ENCODE results near the gene FGF18. TPM values are rescaled to one million over a fixed set of nuclear protein-coding genes. Genes with fewer than 3 reads are reported as not detected.

FGF18 gene
- total RNA-seq, 1 donor from 2014 or later: 0.06 TPM

DNA sequence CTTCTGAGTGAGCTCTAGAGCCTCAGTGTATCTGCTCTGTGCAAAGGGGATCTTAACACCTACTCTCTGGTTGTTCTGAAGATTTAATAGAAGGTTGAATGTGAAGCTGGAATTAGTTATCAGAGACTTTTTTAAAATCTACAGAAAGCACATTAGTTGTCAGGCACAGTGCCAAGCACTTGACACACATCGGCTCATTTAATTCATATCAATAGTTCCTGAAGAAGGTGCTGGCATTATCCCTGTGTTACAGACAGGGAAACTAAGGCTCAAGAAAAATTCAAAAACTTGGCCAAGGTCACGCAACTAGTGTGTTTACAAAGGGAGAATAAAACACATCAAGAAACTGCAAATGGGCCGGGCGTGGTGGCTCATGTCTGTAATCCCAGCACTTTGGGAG is 80.2 kb downstream of the FGF18 start:
- peaks cover 13% of the 10 kb centered on the region for H3K4me1 Mint-ChIP-seq
- no peak overlapping the region for H3K4me3 Mint-ChIP-seq
- no peak overlapping the region for H2AFZ ChIP-seq (replicated peaks)
- peaks cover 2% of the 10 kb centered on the region for H3K9me3 Mint-ChIP-seq
- H3K79me2 ChIP-seq (ENCODE audit: low read depth): no peaks in the 10 kb centered on the region
- no peaks in the 10 kb centered on the region for H4K20me1 ChIP-seq (ENCODE audit: low read depth)
- no peak for DNase-seq (ENCODE audit: low spot score)
- peaks cover 10% of the 10 kb centered on the region for H3K27me3 Mint-ChIP-seq (ENCODE audit: insufficient read depth, low read depth)
- H3K4me2 ChIP-seq: no peak overlapping the region
- H3K36me3 Mint-ChIP-seq: no peaks in the 10 kb centered on the region
- H3K27me3 ChIP-seq: no peaks in the 10 kb centered on the region
- H3K9me3 ChIP-seq (ENCODE audit: low read depth): no peaks in the 10 kb centered on the region
- H3K9ac ChIP-seq: no peak overlapping the region
- H3K4me3 ChIP-seq: no peak overlapping the region
- TF ChIP-seq EZH2 (IDR thresholded peaks at IDR 0.05) (no peak), EZH2phosphoT487 (IDR thresholded peaks at IDR 0.05) (no peak)
- TF ChIP-seq, protein P1, sequence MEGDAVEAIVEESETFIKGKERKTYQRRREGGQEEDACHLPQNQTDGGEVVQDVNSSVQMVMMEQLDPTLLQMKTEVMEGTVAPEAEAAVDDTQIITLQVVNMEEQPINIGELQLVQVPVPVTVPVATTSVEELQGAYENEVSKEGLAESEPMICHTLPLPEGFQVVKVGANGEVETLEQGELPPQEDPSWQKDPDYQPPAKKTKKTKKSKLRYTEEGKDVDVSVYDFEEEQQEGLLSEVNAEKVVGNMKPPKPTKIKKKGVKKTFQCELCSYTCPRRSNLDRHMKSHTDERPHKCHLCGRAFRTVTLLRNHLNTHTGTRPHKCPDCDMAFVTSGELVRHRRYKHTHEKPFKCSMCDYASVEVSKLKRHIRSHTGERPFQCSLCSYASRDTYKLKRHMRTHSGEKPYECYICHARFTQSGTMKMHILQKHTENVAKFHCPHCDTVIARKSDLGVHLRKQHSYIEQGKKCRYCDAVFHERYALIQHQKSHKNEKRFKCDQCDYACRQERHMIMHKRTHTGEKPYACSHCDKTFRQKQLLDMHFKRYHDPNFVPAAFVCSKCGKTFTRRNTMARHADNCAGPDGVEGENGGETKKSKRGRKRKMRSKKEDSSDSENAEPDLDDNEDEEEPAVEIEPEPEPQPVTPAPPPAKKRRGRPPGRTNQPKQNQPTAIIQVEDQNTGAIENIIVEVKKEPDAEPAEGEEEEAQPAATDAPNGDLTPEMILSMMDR (IDR thresholded peaks at IDR 0.05): no peak
- peaks cover 6% of the 10 kb centered on the region for H3K4me1 ChIP-seq
- no peaks in the 10 kb centered on the region for H3K36me3 ChIP-seq
- H3K27ac ChIP-seq: no peak overlapping the region
- no peak overlapping the region for H3K27ac Mint-ChIP-seq
- H3F3A ChIP-seq (ENCODE audit: low read depth): peaks cover 8% of the 10 kb centered on the region

DNA sequence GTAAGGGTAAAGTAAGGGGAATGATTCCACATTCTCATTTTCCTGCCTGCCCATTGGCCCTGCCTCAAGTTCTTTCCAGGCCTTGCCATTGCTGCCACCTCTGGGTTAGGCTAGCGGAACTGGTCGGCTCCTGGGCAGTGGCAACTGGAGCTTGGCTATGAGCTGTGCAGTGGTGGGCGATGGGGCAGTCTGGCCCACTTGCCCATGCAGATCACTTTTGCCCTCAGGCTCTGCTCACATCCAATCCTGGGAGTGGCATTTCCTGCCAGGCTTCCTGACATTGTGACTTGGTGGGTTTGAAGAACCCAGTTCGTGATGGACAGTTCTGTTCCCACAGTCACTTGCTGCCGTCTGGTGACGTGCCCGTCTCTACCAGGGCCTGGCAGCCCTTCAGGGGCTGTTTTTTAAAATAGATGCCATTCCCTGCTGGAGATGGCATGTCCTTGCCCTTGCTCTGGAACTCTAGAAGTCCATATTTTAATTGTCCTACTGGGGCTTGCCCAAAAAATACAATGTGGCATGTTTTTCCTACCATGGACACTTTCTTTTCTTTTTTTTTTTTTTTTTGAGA is 86.1 kb downstream of the FGF18 start:
- H3K4me1 ChIP-seq: no peaks in the 10 kb centered on the region
- no peaks in the 10 kb centered on the region for H3K4me1 Mint-ChIP-seq

DNA sequence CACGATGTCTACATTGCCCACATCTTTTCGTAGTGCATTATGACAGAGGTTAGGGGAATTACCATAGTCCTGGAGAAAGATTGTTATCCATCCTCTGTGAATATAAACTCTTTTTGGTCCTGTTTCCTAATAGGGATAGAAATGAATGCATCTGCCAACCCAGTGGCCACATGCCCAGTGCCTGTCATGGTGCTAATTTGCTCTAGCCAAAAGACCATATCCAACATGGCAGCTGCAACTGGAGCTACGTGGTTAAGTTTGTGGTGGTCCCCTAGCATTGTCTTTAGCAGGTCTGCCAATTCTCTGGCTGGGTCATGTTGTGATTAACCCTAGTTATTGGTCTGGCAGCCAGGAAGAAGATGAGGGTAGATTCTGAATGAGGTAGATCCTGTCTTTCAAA is 87.5 kb downstream of the FGF18 start:
- no peak for DNase-seq (ENCODE audit: low spot score)
- no peak overlapping the region for H3K9ac ChIP-seq
- H3K4me2 ChIP-seq: no peak overlapping the region
- no peaks in the 10 kb centered on the region for H3F3A ChIP-seq (ENCODE audit: low read depth)
- Mint-ChIP-seq H3K36me3 (no peaks in the 10 kb centered on the region), H3K4me1 (no peaks in the 10 kb centered on the region), H3K27ac (peak overlapping the region; percentile 60), H3K4me3 (no peak overlapping the region), H3K27me3 (ENCODE audit: insufficient read depth, low read depth) (peaks cover 8% of the 10 kb centered on the region), H3K9me3 (no peaks in the 10 kb centered on the region)
- no peak for TF ChIP-seq EZH2 (IDR thresholded peaks at IDR 0.05)
- TF ChIP-seq EZH2phosphoT487 (IDR thresholded peaks at IDR 0.05): no peak
- TF ChIP-seq, protein P1 (IDR thresholded peaks at IDR 0.05): no peak
- H3K27me3 ChIP-seq: no peaks in the 10 kb centered on the region
- no peaks in the 10 kb centered on the region for H3K4me1 ChIP-seq
- H3K79me2 ChIP-seq (ENCODE audit: low read depth): no peaks in the 10 kb centered on the region
- no peaks in the 10 kb centered on the region for H3K9me3 ChIP-seq (ENCODE audit: low read depth)
- no peak overlapping the region for H2AFZ ChIP-seq (replicated peaks)
- no peaks in the 10 kb centered on the region for H3K36me3 ChIP-seq
- no peak overlapping the region for H3K27ac ChIP-seq
- no peaks in the 10 kb centered on the region for H4K20me1 ChIP-seq (ENCODE audit: low read depth)
- no peak overlapping the region for H3K4me3 ChIP-seq

More for the DNA sequence above, 86.1 kb downstream of the FGF18 start:
- no peaks in the 10 kb centered on the region for H3K27me3 ChIP-seq
- H3K27ac Mint-ChIP-seq: no peak overlapping the region
- H4K20me1 ChIP-seq (ENCODE audit: low read depth): no peaks in the 10 kb centered on the region
- no peak overlapping the region for H3K4me2 ChIP-seq
- DNase-seq (ENCODE audit: low spot score): no peak
- H3K79me2 ChIP-seq (ENCODE audit: low read depth): no peaks in the 10 kb centered on the region
- H3K9me3 ChIP-seq (ENCODE audit: low read depth): no peaks in the 10 kb centered on the region
- H3K36me3 Mint-ChIP-seq: no peaks in the 10 kb centered on the region
- H3K27ac ChIP-seq: no peak overlapping the region
- no peaks in the 10 kb centered on the region for H3K9me3 Mint-ChIP-seq
- H3K4me3 Mint-ChIP-seq: no peak overlapping the region
- H3F3A ChIP-seq (ENCODE audit: low read depth): no peaks in the 10 kb centered on the region
- H3K9ac ChIP-seq: no peak overlapping the region
- H2AFZ ChIP-seq (replicated peaks): no peak overlapping the region
- no peak overlapping the region for H3K4me3 ChIP-seq
- no peaks in the 10 kb centered on the region for H3K36me3 ChIP-seq
- peaks cover 9% of the 10 kb centered on the region for H3K27me3 Mint-ChIP-seq (ENCODE audit: insufficient read depth, low read depth)
- no peak for TF ChIP-seq EZH2phosphoT487 (IDR thresholded peaks at IDR 0.05)

Small RNA genes lying within 50 kb of the gene (microRNA-seq; reads per million reads assigned to microRNA genes)
- not detected for gene MIR3912

Small RNA genes lying within 50 kb of the gene (small RNA-seq; reads per million reads assigned to genes)
- not detected for gene MIR3912

Other genes starting within 250 kb of the FGF18 start
- gene TLX3, start 110.4 kb upstream of the FGF18 start, total RNA-seq (ENCODE audit: low replicate concordance): not detected in 2 replicates
- 2,155 and 3,685 TPM in 2 replicates for gene NPM1, start 31.8 kb upstream of the FGF18 start, total RNA-seq (ENCODE audit: low replicate concordance)

Measured in neural progenitor cell (in vitro differentiated cells).